Left colon (tissue), 2 donors: ENCODE data around the gene LLPH. TPM values are rescaled to one million over a fixed set of nuclear protein-coding genes. Genes with fewer than 3 reads are reported as not detected.
A peak's percentile ranks its signal among the peaks of the same experiment; 100 is the strongest.

Experiments
- ATAC-seq: fragments of 200-7000 bp; cut with Tn5 transposase; one replicate; pipeline ENCODE4 v1.9.1; 2020; ENCODE audit warnings: mild to moderate bottlenecking, moderate library complexity
- DNase-seq, 2 donors: peaks; one replicate each; pipeline ENCODE4 v3.0.0-alpha.2; 2020
- intact Hi-C, 2 donors: fragments of 100-400 bp; cut with DNase I in 1 of 2; cut with micrococcal nuclease in 1 of 2; formaldehyde crosslinking; loops; one replicate each; pipeline versions ENCODE4 v1.11.2 to v1.14.0; 2022; cut with DNase I, micrococcal nuclease
- total RNA-seq, 2 donors: library from RNA; stranded (reverse); fragmentation: NEBNext Ultra II Directional; extraction: Animal tissue kit (Norgen Biotek cat#: 25700); gene quantifications; one replicate each; pipeline ENCODE4 v1.2.1, GENCODE V29; 2021
- donor health status: DM: no; HTN: no; CAD: no.
- donor health status: DM: yes; HTN: yes; CAD: no.

The LLPH gene
- total RNA-seq, 2 donors from 2014 or later = 18.9 to 23.1 TPM

- intact Hi-C loops = no loop called here
- DNase-seq = no peak
- no peak for ATAC-seq
Observed at GRCh38 chr12:66109056-66109455, 21.5 kb downstream of the LLPH start.

- ATAC-seq (no peak), DNase-seq (no peak)
- intact Hi-C loops = no loop called here
Observed at GRCh38 chr12:66108386-66108785, 22.2 kb downstream of the LLPH start.

- ATAC-seq = peak; percentile 88
- intact Hi-C loops = no loop called here
- DNase-seq = peak; percentile 23 to 30
Observed at GRCh38 chr12:66107451-66107915, 23.1 kb downstream of the LLPH start.

- ATAC-seq (no peak), DNase-seq (no peak)
- intact Hi-C loops = no loop called here
Observed at GRCh38 chr12:66103016-66103913, 27.3 kb downstream of the LLPH start.

- DNase-seq (no peak), ATAC-seq (no peak)
- intact Hi-C loops = no loop called here
Observed at GRCh38 chr12:66092559-66093269, 37.8 kb downstream of the LLPH start.

GRCh38 chr12:66090157-66090556 is 40.4 kb downstream of the LLPH start:
- DNase-seq = no peak
- no peak for ATAC-seq
- intact Hi-C loops = no loop called here

GRCh38 chr12:66087365-66087943 is 43.1 kb downstream of the LLPH start:
- intact Hi-C loops = loop anchor here in 1 of 2 donors (5.0 kb wide), 2 partner anchors 530 to 1195 kb away; no protein-coding TSS in a partner anchor
- DNase-seq = peak; percentile 36 to 73
- peak; percentile 71 for ATAC-seq

GRCh38 chr12:66085998-66086397 is 44.6 kb downstream of the LLPH start:
- DNase-seq = no peak
- intact Hi-C loops = loop anchor here in 1 of 2 donors (5.0 kb wide), 2 partner anchors 529 to 1194 kb away; no protein-coding TSS in a partner anchor
- ATAC-seq = no peak

- DNase-seq (no peak), ATAC-seq (no peak)
- intact Hi-C loops = loop anchor here in 1 of 2 donors (5.0 kb wide), 2 partner anchors 528 to 1193 kb away; no protein-coding TSS in a partner anchor
Observed at GRCh38 chr12:66085213-66085612, 45.3 kb downstream of the LLPH start.

- no peak for ATAC-seq
Observed at GRCh38 chr12:66083766-66084165, 46.8 kb downstream of the LLPH start.

GRCh38 chr12:66082744-66083143 is 47.8 kb downstream of the LLPH start:
- no peak for DNase-seq
- no peak for ATAC-seq
- intact Hi-C loops = no loop called here

More at GRCh38 chr12:66083766-66084165, 46.8 kb downstream of the LLPH start:
- intact Hi-C loops = no loop called here
- no peak for DNase-seq

GRCh38 chr12:66080791-66081190 is 49.8 kb downstream of the LLPH start:
- intact Hi-C loops = no loop called here

GRCh38 chr12:66077542-66077941 is 53.0 kb downstream of the LLPH start:
- ATAC-seq (no peak), DNase-seq (no peak)
- intact Hi-C loops = no loop called here

More at GRCh38 chr12:66080791-66081190, 49.8 kb downstream of the LLPH start:
- ATAC-seq (no peak), DNase-seq (no peak)

GRCh38 chr12:66074561-66074960 is 56.0 kb downstream of the LLPH start:
- ATAC-seq (no peak), DNase-seq (no peak)
- intact Hi-C loops = no loop called here

GRCh38 chr12:66072566-66072965 is 58.0 kb downstream of the LLPH start:
- no peak for DNase-seq
- ATAC-seq = no peak
- intact Hi-C loops = no loop called here

GRCh38 chr12:66072135-66072534 is 58.4 kb downstream of the LLPH start:
- intact Hi-C loops = no loop called here
- no peak for DNase-seq

GRCh38 chr12:66071549-66071948 is 59.0 kb downstream of the LLPH start:
- intact Hi-C loops = no loop called here
- DNase-seq (no peak), ATAC-seq (no peak)

More at GRCh38 chr12:66072135-66072534, 58.4 kb downstream of the LLPH start:
- ATAC-seq = no peak

- no peak for DNase-seq
- intact Hi-C loops = no loop called here
- no peak for ATAC-seq
Observed at GRCh38 chr12:66070378-66071120, 60.0 kb downstream of the LLPH start.
